ENCODE results near the gene REG4. TPM values are rescaled to one million over a fixed set of nuclear protein-coding genes. Genes with fewer than 3 reads are reported as not detected.

REG4 gene
- total RNA-seq, 1 experiment from 2014 or later, result 0.17 TPM

GRCh38 chr1:119781434-119782210, 29.6 kb downstream of the REG4 start:
- DNase-seq (ENCODE audit: low read depth), result no peak

- peak; percentile 58 for DNase-seq (ENCODE audit: low read depth)
Observed at GRCh38 chr1:119779869-119780356, 31.3 kb downstream of the REG4 start.

- DNase-seq (ENCODE audit: low read depth), result no peak
Observed at GRCh38 chr1:119778886-119779560, 32.2 kb downstream of the REG4 start.

- no peak for DNase-seq (ENCODE audit: low read depth)
Observed at GRCh38 chr1:119778359-119778758, 32.9 kb downstream of the REG4 start.

- DNase-seq (ENCODE audit: low read depth), result no peak
Observed at GRCh38 chr1:119774746-119775490, 36.3 kb downstream of the REG4 start.

- peak; percentile 72 for DNase-seq (ENCODE audit: low read depth)
Observed at GRCh38 chr1:119773711-119774241, 37.5 kb downstream of the REG4 start.

- no peak for DNase-seq (ENCODE audit: low read depth)
Observed at GRCh38 chr1:119772298-119772697, 39.0 kb downstream of the REG4 start.

GRCh38 chr1:119771770-119772169, 39.5 kb downstream of the REG4 start:
- DNase-seq (ENCODE audit: low read depth), result no peak

GRCh38 chr1:119771016-119771415, 40.2 kb downstream of the REG4 start:
- DNase-seq (ENCODE audit: low read depth), result no peak

GRCh38 chr1:119768778-119769177, 42.5 kb downstream of the REG4 start, which contains the start of gene HMGCS2:
HMGCS2 (minus strand) TSS chr1:119768905; CDS start chr1:119768844, 61 bp downstream.
- no peak for DNase-seq (ENCODE audit: low read depth)

GRCh38 chr1:119767486-119767885, 43.8 kb downstream of the REG4 start:
- no peak for DNase-seq (ENCODE audit: low read depth)

GRCh38 chr1:119766374-119766794, 44.9 kb downstream of the REG4 start:
- DNase-seq (ENCODE audit: low read depth), result no peak

- no peak for DNase-seq (ENCODE audit: low read depth)
Observed at GRCh38 chr1:119764220-119764619, 47.0 kb downstream of the REG4 start.

GRCh38 chr1:119762953-119763352, 48.3 kb downstream of the REG4 start:
- DNase-seq (ENCODE audit: low read depth), result no peak

- no peak for DNase-seq (ENCODE audit: low read depth)
Observed at GRCh38 chr1:119762409-119762808, 48.9 kb downstream of the REG4 start.

GRCh38 chr1:119758584-119758983, 52.7 kb downstream of the REG4 start:
- no peak for DNase-seq (ENCODE audit: low read depth)

GRCh38 chr1:119752592-119752991, 58.7 kb downstream of the REG4 start:
- DNase-seq (ENCODE audit: low read depth), result no peak

- no peak for DNase-seq (ENCODE audit: low read depth)
Observed at GRCh38 chr1:119748040-119748439, 63.2 kb downstream of the REG4 start.

GRCh38 chr1:119747451-119747850, 63.8 kb downstream of the REG4 start:
- no peak for DNase-seq (ENCODE audit: low read depth)

GRCh38 chr1:119745034-119745433, 66.2 kb downstream of the REG4 start:
- no peak for DNase-seq (ENCODE audit: low read depth)

- no peak for DNase-seq (ENCODE audit: low read depth)
Observed at GRCh38 chr1:119744598-119744942, 66.7 kb downstream of the REG4 start.
